Adrenal gland (tissue), 12 donors: ENCODE measurements around the gene CNTNAP2. TPM values are rescaled to one million over a fixed set of nuclear protein-coding genes. Genes with fewer than 3 reads are reported as not detected.

ENCODE experiments used
- DNase-seq, 7 donors: peaks; one replicate each; pipeline ENCODE4 v3.0.0-alpha.2; 2019 to 2020
- H3K27ac ChIP-seq, 5 donors: fragments of 200-600 bp; sonication (generic) in 4 of 5; 1 replicate in 3 of 5; 2 replicates in 2 of 5; pipeline versions ENCODE4 v1.5.1 to v1.8.0; 2016 to 2020; ENCODE audit warnings: mild to moderate bottlenecking in 1 of 5
- H3K27me3 ChIP-seq: fragments of 200-600 bp; 2 replicates; pipeline ENCODE4 v1.8.0; 2021
- H3K36me3 ChIP-seq, 2 donors: fragments of 200-600 bp; replicated peaks in 1 of 2; 1 replicate in 1 of 2; 2 replicates in 1 of 2; pipeline versions ENCODE4 v1.5.1 to v1.8.0; 2018 to 2022
- H3K4me1 ChIP-seq, 2 donors: fragments of 200-600 bp; replicated peaks in 1 of 2; 1 replicate in 1 of 2; 2 replicates in 1 of 2; pipeline versions ENCODE4 v1.5.1 to v1.8.0; 2018 to 2021
- H3K4me3 ChIP-seq, 4 donors: fragments of 200-600 bp; sonication (generic) in 3 of 4; one replicate each; pipeline ENCODE4 v1.5.1; 2016 to 2018
- H3K9me3 ChIP-seq, 3 donors: fragments of 200-600 bp; sonication (generic) in 1 of 3; replicated peaks in 1 of 3; 1 replicate in 2 of 3; 2 replicates in 1 of 3; pipeline versions ENCODE4 v1.5.1 to v1.8.0; 2016 to 2021
- POLR2A ChIP-seq, 2 donors: fragments of 450-650 bp; IDR thresholded peaks; one replicate each; pipeline ENCODE4 v1.6.1; 2017; ENCODE audit warnings: antibody characterized with exemption in 2 of 2, mild to moderate bottlenecking in 2 of 2, moderate library complexity in 1 of 2
- WGBS, 4 donors: extraction: QIAGEN DNeasy Blood & Tissue Kit in 2 of 4; methylation state at CpG; one replicate each; pipeline versions ENCODE4 v1.1.5 to v1.1.7; 2013 to 2017; 5-methylcytosine and 5-hydroxymethylcytosine counted together
- intact Hi-C, 2 donors: fragments of 100-400 bp; cut with DNase I; formaldehyde crosslinking; loops; one replicate each; pipeline versions ENCODE4 v1.14.1 to v1.15.0; 2022 to 2023
- polyA plus RNA-seq, 3 donors: library from polyadenylated mRNA; stranded (reverse); fragments of 200-250 nt in 2 of 3; fragments of 350-450 nt in 1 of 3; fragmentation: Illumina TruSeq in 1 of 3; extraction: RNeasy Lipid Tissue Mini Kit (QIAGEN cat#74804) in 1 of 3; gene quantifications; one replicate each; pipeline ENCODE4 v1.2.3, GENCODE V29; 2013 to 2014
- total RNA-seq, 9 donors: library from RNA; depleted of rRNA in 4 of 9; stranded (reverse); fragments of >200 nt in 4 of 9; fragments of 120-200 nt in 1 of 9; fragmentation: NEBNext Ultra II Directional in 1 of 9; extraction: Animal tissue kit (Norgen Biotek cat#: 25700) in 1 of 9; gene quantifications; one replicate each; pipeline versions ENCODE4 v1.1.0 to v1.2.4, GENCODE V29; 2013 to 2023
- TF ChIP-seq, protein P1 (sequence below), 6 experiments: fragments of 450-650 bp in 4 of 6; fragments of 200-600 bp in 2 of 6; sonication (generic) in 1 of 6; IDR thresholded peaks; 1 replicate in 5 of 6; 2 replicates in 1 of 6; pipeline versions ENCODE4 v1.5.1 to v1.8.0; 2016 to 2021; ENCODE audit warnings: antibody characterized with exemption in 6 of 6, mild to moderate bottlenecking in 2 of 6, moderate library complexity in 1 of 6
- donor health status: healthy with polysubstance abuse.
- donor health status: Bipolar disorder and iron deficiency.
- donor health status: DM: yes; HTN: yes; CAD: no.
- donor health status: DM: no; HTN: no; CAD: no.
- donor health status: DM: no; HTN: no; CAD: no.
- donor health status: DM: yes; HTN: yes; CAD: no.

Gene CNTNAP2
- total and polyA plus RNA-seq, 12 donors = 0.14 to 6.3 (median 1.8) TPM; not detected in 2

DNA sequence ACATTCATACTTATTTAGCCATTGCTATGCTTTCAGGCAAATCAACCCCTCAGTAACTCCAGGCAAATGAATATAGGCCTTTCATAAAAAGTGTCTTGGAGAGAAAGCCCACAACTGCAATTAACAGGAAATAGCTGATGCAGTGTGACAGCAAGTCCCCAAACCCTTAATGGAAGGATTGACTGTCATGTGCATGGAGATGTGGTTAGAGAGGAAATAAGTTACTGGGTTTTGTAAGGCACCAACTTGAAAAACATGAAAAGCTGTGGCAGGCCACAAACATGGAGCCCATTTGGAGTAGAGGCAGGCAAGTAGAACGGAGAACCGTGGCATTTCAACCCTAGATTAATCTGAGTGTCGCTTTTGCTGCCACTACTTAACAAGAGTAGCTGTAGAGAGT, 1924.6 kb downstream of the CNTNAP2 start:
- Histone ChIP-seq H3K27me3 (no peaks in the 10 kb centered on the region), H3K27ac (no peak overlapping the region), H3K9me3 (no peaks in the 10 kb centered on the region), H3K36me3 (no peaks in the 10 kb centered on the region), H3K4me3 (no peak overlapping the region), H3K4me1 (no peaks in the 10 kb centered on the region)
- DNase-seq = no peak
- TF ChIP-seq, protein P1, sequence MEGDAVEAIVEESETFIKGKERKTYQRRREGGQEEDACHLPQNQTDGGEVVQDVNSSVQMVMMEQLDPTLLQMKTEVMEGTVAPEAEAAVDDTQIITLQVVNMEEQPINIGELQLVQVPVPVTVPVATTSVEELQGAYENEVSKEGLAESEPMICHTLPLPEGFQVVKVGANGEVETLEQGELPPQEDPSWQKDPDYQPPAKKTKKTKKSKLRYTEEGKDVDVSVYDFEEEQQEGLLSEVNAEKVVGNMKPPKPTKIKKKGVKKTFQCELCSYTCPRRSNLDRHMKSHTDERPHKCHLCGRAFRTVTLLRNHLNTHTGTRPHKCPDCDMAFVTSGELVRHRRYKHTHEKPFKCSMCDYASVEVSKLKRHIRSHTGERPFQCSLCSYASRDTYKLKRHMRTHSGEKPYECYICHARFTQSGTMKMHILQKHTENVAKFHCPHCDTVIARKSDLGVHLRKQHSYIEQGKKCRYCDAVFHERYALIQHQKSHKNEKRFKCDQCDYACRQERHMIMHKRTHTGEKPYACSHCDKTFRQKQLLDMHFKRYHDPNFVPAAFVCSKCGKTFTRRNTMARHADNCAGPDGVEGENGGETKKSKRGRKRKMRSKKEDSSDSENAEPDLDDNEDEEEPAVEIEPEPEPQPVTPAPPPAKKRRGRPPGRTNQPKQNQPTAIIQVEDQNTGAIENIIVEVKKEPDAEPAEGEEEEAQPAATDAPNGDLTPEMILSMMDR (IDR thresholded peaks at IDR 0.05) = no peak
- TF ChIP-seq POLR2A (IDR thresholded peaks at IDR 0.05) = no peak
- intact Hi-C loops = no loop called here
- WGBS, 4 donors = 71 to 96% (median 73%) methylated on average over 3 of the region's 3 CpGs

DNA sequence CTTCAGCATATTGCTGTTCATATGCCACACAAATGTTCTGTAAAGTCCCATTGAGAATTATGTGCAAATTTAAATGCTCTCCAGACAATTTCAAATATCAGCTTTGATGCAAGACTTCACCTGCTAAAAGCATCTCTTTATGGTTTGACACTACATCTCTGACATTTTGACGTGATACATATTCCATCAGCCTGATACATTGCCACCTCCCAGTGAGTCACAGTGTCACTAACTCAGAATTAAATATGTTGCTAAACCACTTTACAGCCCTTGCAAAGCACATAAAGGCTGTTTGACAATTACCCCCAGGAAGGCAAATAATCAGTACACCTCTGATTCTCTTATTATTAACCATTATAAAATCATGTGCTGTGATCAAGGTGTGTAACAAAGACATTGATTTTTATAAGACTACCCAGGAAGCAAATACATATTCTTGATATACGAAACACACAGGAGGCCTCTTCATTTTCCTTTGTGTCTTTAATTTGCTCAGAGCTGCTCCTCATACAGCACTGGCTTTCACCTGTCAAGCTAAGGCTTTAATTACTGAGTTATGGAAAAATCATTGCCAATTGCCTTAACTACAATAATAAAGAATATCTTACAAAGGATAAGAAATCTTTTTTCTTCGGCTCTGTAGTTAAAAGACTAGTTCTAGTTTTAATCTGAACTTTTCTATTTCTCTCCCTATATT, 1926.5 kb downstream of the CNTNAP2 start:
- no peak for TF ChIP-seq POLR2A (IDR thresholded peaks at IDR 0.05)
- TF ChIP-seq, protein P1 (IDR thresholded peaks at IDR 0.05) = no peak
- H3K4me1 ChIP-seq = no peaks in the 10 kb centered on the region
- no peaks in the 10 kb centered on the region for H3K27me3 ChIP-seq
- no peak overlapping the region for H3K27ac ChIP-seq
- no peaks in the 10 kb centered on the region for H3K9me3 ChIP-seq
- DNase-seq = no peak
- no peak overlapping the region for H3K4me3 ChIP-seq
- WGBS, 4 donors = 73 to 89% (median 81%) methylated on average over 3 of the region's 3 CpGs
- H3K36me3 ChIP-seq = no peaks in the 10 kb centered on the region
- intact Hi-C loops = no loop called here

DNA sequence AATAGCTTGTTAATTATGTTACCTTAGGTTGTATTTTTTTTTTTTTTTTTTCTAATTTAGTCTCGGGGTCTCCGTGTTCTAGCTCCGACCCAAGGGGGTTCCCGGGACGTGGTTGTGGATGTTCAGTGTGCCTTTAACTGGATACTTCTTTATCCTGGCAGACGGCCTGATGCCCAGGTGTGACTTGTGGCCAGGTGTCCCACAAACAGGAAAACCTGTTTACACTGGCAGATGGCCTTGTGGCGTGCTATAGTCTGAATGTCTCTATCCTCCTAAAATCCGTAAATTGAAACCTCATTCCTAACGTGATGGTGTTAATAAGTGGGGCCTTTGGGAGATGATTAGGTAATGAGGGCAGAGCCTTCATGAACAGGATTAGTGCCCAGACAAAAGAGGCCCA, 1927.6 kb downstream of the CNTNAP2 start:
- DNase-seq = no peak
- Histone ChIP-seq H3K9me3 (no peaks in the 10 kb centered on the region), H3K27ac (no peak overlapping the region), H3K36me3 (no peaks in the 10 kb centered on the region), H3K4me3 (no peak overlapping the region), H3K27me3 (no peaks in the 10 kb centered on the region), H3K4me1 (no peaks in the 10 kb centered on the region)
- intact Hi-C loops = no loop called here
- 82 to 89% (median 86%) methylated on average over 9 of the region's 9 CpGs for WGBS, 4 donors
- TF ChIP-seq POLR2A (IDR thresholded peaks at IDR 0.05) = no peak
- TF ChIP-seq, protein P1 (IDR thresholded peaks at IDR 0.05) = no peak

DNA sequence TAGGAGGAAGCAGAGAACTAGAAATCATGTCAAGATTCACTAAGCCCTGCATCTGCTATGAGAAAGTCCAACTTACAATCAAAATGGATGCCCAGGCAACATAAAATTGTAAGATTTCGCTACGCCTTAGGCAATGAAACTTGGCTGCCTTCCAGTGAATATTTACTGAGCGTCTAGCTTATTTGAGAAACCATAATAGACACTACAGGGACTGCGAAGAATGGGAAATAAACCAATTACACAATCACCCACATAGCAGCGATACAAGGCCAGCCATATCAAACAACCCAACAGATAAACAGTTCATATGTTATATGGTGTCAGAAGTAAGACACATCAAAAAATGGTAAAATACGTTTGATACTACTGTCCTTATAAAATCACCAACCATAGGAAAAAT, 1928.9 kb downstream of the CNTNAP2 start:
- no peaks in the 10 kb centered on the region for H3K4me1 ChIP-seq
- no peaks in the 10 kb centered on the region for H3K9me3 ChIP-seq
- WGBS, 4 donors = 72 to 84% (median 81%) methylated on average over 6 of the region's 6 CpGs
- no peak for DNase-seq
- no peak overlapping the region for H3K27ac ChIP-seq
- no peak for TF ChIP-seq POLR2A (IDR thresholded peaks at IDR 0.05)
- TF ChIP-seq, protein P1 (IDR thresholded peaks at IDR 0.05) = no peak
- H3K27me3 ChIP-seq = no peaks in the 10 kb centered on the region
- no peak overlapping the region for H3K4me3 ChIP-seq
- no peaks in the 10 kb centered on the region for H3K36me3 ChIP-seq
- intact Hi-C loops = no loop called here
